Small intestine (tissue), 7 donors: Measurements from ENCODE around the gene TUBGCP6. TPM values are rescaled to one million over a fixed set of nuclear protein-coding genes. Genes with fewer than 3 reads are reported as not detected.

Source experiments
- DNase-seq, 2 donors: peaks; one replicate each; pipeline versions ENCODE4 v3.0.0 to v3.0.0-alpha.2; 2013
- FAIRE-seq: peaks from 2 replicates; lab custom pipeline; 2012; peaks lifted over from hg19 to GRCh38; lab: Jason Lieb, UNC
- H3K27ac ChIP-seq, 3 donors: one replicate each; pipeline ENCODE4 v1.5.1; 2013; ENCODE audit warnings: low read length in 2 of 3, mild to moderate bottlenecking in 2 of 3, control low read depth in 1 of 3, inconsistent platforms in 1 of 3, low read depth in 1 of 3, moderate library complexity in 1 of 3
- H3K27me3 ChIP-seq, 3 donors: one replicate each; pipeline ENCODE4 v1.6.1; 2013; ENCODE audit warnings: low read length in 3 of 3, inconsistent platforms in 1 of 3; ENCODE audit not compliant: control insufficient read depth in 3 of 3, insufficient read depth in 3 of 3
- H3K36me3 ChIP-seq, 3 donors: one replicate each; pipeline ENCODE4 v1.6.1; 2013; ENCODE audit warnings: low read length in 3 of 3, inconsistent platforms in 1 of 3, low read depth in 1 of 3, mild to moderate bottlenecking in 1 of 3, moderate library complexity in 1 of 3; ENCODE audit not compliant: control insufficient read depth in 3 of 3, insufficient read depth in 2 of 3
- H3K4me1 ChIP-seq, 3 donors: one replicate each; pipeline ENCODE4 v1.6.1; 2013; ENCODE audit warnings: low read length in 2 of 3, inconsistent platforms in 1 of 3, low read depth in 1 of 3, mild to moderate bottlenecking in 1 of 3, moderate library complexity in 1 of 3; ENCODE audit not compliant: control insufficient read depth in 3 of 3, insufficient read depth in 2 of 3
- H3K4me3 ChIP-seq, 3 donors: one replicate each; pipeline ENCODE4 v1.5.1; 2013; ENCODE audit warnings: low read length in 3 of 3, control low read depth in 1 of 3, inconsistent platforms in 1 of 3, low read depth in 1 of 3, mild to moderate bottlenecking in 1 of 3, moderate library complexity in 1 of 3
- H3K9me3 ChIP-seq, 2 donors: one replicate each; pipeline ENCODE4 v1.6.1; 2013; ENCODE audit warnings: low read depth in 1 of 2, low read length in 1 of 2; ENCODE audit not compliant: control insufficient read depth in 2 of 2, insufficient read depth in 1 of 2
- WGBS, 3 donors: extraction: QIAGEN DNeasy Blood & Tissue Kit; methylation state at CpG; one replicate each; pipeline ENCODE4 v1.1.7; 2013; 5-methylcytosine and 5-hydroxymethylcytosine counted together
- polyA plus RNA-seq, 4 donors: library from polyadenylated mRNA; stranded (reverse) in 3 of 4; unstranded in 1 of 4; fragments of 200-250 nt in 3 of 4; fragments of 120-200 nt in 1 of 4; gene quantifications; one replicate each; pipeline versions ENCODE4 v1.2.1 to v1.2.3, GENCODE V29; 2013
- donor health status: healthy with polysubstance abuse.
- donor health status: control.
- donor health status: control.
- donor health status: Bipolar disorder and iron deficiency.
- donor health status: healthy.

TUBGCP6 gene
- polyA plus RNA-seq, 4 donors, result 23.0 to 55.5 (median 39.7) TPM

DNA sequence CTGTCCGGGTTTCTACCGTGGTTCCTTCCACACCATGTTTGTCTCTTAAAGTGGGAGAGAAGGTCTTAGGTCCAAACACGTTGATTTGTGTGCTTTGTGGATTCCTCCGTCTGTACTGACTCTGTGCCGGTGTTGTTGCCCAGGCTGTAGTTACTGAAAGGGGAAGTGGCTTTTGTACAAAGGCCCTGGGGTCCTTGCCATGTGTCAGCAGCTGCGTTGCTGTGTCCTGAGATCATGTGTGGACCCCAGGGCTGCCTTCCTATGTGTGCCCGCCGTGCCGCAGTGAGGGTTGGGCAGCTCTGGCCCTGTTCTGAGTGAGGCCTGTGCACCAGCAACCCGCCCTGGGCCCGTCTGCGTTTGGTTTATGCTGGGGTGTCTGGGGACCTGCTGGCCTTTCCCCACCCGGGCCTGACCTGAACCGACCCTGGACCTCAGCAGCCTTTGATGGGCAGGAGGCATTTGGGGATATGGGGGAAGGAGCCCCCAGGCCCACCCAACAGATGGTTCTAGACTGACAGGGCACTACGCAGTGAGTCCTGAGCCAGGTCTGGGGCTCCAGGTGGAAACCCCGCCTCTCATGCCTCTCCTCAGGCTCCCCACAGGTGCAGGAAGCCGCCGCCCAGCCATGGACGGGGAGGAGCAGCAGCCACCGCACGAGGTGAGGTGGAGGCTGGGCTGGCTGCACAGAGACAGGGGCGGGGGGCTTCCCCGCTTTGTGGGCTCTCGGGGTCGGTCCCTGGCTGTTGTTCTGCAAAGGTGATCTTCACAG, 52.2 kb downstream of the TUBGCP6 start:
- Histone ChIP-seq H3K4me1 (peaks cover 0 to 34% (median 0%) of the 10 kb centered on the region in 3 donors), H3K36me3 (peaks cover 9 to 74% (median 13%) of the 10 kb centered on the region in 3 donors), H3K4me3 (peak overlapping the region in 1 of 3 donors; percentile 4), H3K27ac (peak overlapping the region; percentile 28 to 96 (median 38)), H3K9me3 (no peaks in the 10 kb centered on the region), H3K27me3 (no peaks in the 10 kb centered on the region)
- 48 to 68% (median 66%) methylated on average over 21 to 25 of the region's 25 CpGs for WGBS, 3 donors
- DNase-seq (no peak), FAIRE-seq (no peak)

DNA sequence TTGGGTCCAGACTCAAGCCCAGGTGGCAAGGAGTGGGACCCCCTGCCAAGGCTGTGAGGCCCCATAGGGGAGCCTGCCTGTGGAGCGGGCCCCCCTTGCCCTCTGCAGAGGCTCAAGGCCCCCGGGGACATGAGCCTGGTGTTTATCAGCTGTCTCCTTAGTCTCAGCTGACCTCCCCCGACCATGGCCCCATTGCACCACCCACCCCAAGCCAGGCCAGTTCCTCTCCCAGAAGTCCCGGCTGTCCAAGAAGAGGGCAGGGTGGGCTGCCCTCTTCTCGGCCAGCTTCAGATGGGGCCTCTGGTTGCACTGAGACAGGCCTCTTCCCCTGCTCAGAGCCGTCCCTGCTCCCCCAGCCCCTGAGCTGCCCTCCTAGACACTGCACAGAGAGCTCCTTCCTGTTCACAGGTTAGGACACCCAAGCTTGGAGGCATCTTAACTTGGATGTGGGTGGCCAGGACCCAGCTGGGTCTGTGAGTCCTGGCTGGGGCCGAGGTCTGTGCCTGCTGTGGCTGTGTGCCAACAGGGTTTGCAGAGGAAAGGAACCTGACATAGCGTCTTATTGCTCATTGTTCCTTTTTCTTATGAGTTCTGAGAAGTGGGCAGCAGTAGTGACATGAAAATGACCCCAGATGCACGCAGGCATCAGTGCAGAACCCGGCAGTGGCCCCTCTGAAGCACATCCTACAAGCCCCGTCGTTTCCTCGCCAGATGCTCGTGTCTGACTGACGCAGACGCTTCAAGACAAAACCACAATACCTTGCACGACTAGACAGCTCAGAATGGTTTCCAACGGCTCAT, 53.7 kb downstream of the TUBGCP6 start:
- Histone ChIP-seq H3K4me3 (peak overlapping the region; percentile 27 to 73 (median 71)), H3K9me3 (no peaks in the 10 kb centered on the region), H3K36me3 (peaks cover 7 to 61% (median 11%) of the 10 kb centered on the region in 3 donors), H3K27me3 (no peaks in the 10 kb centered on the region), H3K4me1 (peaks cover 0 to 43% (median 0%) of the 10 kb centered on the region in 3 donors), H3K27ac (peak overlapping the region; percentile 84 to 96 (median 91))
- FAIRE-seq, result no peak
- whole genome bisulfite sequencing, 3 donors, result 49 to 62% (median 49%) methylated on average over 18 of the region's 18 CpGs
- peak; percentile 58 to 66 for DNase-seq

DNA sequence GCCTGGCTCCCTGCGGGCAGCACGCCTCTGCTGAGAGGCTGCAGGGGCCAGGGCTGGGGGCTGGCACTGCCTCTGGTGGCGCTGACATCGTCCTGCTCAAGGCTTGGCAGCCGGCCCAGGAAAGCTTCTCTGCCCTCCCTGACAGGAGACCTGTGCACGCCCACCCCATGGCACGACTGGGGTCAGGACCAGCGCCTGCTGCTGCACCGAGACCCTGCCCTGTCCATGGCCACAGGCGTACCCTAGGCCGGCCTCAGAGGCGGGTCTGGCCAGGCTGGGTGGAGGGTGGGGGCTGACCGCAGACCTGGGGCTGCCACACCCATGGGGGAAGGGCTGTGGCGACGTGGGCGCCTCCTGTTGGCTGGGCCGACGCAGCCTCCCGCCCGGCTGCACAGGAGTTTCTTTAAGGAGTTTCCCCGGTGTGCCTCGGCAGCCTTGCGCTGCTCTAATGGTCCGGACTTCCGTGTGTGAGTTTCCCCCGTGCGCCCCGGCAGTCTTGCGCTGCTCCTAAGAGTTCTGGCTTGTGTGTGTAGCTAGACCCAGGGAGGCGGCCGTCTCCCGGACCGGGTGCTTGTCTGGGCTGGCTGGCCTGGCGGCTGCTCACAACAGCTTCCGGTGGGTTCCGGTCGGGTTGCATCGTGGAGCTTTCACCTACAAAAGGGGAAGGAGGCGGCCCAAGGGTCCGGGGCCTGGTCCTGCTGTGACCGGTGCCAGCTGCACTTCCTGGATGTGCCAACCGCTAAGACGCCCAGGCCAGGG, 54.5 kb downstream of the TUBGCP6 start:
- Histone ChIP-seq H3K4me1 (peaks cover 0 to 44% (median 0%) of the 10 kb centered on the region in 3 donors), H3K27ac (peak overlapping the region; percentile 84 to 96 (median 91)), H3K36me3 (peaks cover 7 to 54% (median 11%) of the 10 kb centered on the region in 3 donors), H3K4me3 (peak overlapping the region; percentile 27 to 73 (median 71)), H3K9me3 (no peaks in the 10 kb centered on the region), H3K27me3 (no peaks in the 10 kb centered on the region)
- DNase-seq (peak; percentile 89 to 94), FAIRE-seq (no peak)
- 2 to 6% (median 3%) methylated on average over 39 to 43 of the region's 43 CpGs for WGBS, 3 donors

DNA sequence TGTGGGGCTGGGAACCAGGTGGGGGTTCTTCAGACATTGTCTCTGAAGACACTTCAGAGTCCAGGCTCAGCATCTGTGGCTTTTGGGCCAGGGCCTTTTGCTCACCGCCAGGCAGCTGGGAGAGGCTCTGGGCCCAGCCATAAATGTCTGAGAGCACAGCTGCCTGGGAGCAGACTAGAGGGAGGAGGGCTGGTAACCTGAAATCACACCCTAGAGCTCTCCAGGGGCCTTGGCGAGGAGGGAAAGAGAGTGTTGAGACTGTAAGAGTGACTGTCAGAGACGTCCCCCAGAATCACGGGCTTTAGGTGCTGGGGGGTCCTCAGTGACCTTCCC, 55.0 kb downstream of the TUBGCP6 start:
- FAIRE-seq (no peak), DNase-seq (no peak)
- peak overlapping the region in 2 of 3 donors; percentile 71 to 73 for H3K4me3 ChIP-seq
- peak overlapping the region; percentile 84 to 96 (median 91) for H3K27ac ChIP-seq
- no peaks in the 10 kb centered on the region for H3K27me3 ChIP-seq
- WGBS, 3 donors, result 7 to 13% (median 10%) methylated on average over 4 of the region's 4 CpGs
- peaks cover 5 to 49% (median 10%) of the 10 kb centered on the region in 3 donors for H3K36me3 ChIP-seq
- peaks cover 0 to 47% (median 0%) of the 10 kb centered on the region in 3 donors for H3K4me1 ChIP-seq
- H3K9me3 ChIP-seq, result no peaks in the 10 kb centered on the region

DNA sequence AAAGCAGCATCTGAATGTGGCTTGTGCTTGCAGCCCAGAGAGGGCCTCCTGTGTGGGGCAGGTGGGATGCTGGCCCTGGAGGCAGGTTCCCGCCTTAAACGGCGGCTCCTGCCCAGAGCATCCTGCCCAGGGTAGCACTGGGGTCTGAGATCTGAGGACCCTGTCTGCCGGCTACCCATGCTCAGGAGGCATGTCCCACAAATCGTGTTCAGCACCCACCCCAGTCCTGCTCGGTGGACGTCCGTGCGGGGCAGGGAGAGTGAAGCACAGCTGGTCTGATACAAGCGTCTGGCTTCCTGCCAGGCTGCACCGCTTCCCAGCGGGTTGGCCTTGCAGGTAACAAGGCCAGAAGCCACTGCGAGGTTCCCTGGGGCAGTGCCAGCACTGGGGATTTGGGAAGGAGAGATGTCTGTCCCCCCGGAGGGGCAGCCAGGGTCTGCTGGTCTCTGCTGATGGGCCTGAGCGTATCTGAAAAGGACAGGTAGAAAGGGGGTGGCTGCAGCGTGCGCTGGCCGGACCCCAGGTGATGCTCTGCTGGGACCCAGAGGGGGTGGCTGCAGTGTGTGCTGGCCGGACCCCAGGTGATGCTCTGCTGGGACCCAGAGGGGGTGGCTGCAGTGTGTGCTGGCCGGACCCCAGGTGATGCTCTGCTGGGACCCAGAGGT, 55.5 kb downstream of the TUBGCP6 start:
- WGBS, 3 donors, result 50 to 65% (median 63%) methylated on average over 19 to 20 of the region's 20 CpGs
- Histone ChIP-seq H3K36me3 (peaks cover under 1 to 44% (median 9%) of the 10 kb centered on the region in 3 donors), H3K27ac (peak overlapping the region; percentile 84 to 96 (median 91)), H3K9me3 (no peaks in the 10 kb centered on the region), H3K4me1 (peaks cover 0 to 52% (median 0%) of the 10 kb centered on the region in 3 donors), H3K27me3 (peaks cover 0 to 3% (median 0%) of the 10 kb centered on the region in 3 donors), H3K4me3 (no peak overlapping the region)
- DNase-seq (no peak), FAIRE-seq (no peak)

DNA sequence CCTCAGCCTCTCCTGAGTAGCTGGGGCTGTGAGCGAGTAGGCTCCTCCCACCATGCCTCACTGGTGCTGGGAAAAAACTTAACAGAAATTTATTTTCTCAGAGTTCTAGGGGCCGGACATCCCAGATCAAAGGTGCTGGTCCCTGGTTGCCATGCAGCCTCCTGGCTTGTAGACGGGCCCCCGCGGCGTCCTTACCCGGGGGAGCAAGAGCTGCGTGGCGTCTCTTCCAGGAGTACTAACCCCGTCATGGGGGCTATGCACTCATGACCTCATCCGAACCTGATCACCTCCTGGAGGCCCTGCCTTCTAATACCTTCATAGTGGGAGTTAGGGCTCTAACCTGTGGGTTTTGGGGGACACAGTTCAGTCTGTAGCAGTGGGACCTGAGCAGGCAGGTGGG, 56.5 kb downstream of the TUBGCP6 start:
- H3K4me3 ChIP-seq, result no peak overlapping the region
- no peak for FAIRE-seq
- H3K4me1 ChIP-seq, result peaks cover 0 to 56% (median 0%) of the 10 kb centered on the region in 3 donors
- no peak for DNase-seq
- peaks cover 0 to 34% (median 0%) of the 10 kb centered on the region in 3 donors for H3K36me3 ChIP-seq
- peaks cover 0 to 3% (median 0%) of the 10 kb centered on the region in 3 donors for H3K27me3 ChIP-seq
- WGBS, 3 donors, result 93 to 95% (median 94%) methylated on average over 11 of the region's 11 CpGs
- H3K9me3 ChIP-seq, result no peaks in the 10 kb centered on the region
- H3K27ac ChIP-seq, result no peak overlapping the region

DNA sequence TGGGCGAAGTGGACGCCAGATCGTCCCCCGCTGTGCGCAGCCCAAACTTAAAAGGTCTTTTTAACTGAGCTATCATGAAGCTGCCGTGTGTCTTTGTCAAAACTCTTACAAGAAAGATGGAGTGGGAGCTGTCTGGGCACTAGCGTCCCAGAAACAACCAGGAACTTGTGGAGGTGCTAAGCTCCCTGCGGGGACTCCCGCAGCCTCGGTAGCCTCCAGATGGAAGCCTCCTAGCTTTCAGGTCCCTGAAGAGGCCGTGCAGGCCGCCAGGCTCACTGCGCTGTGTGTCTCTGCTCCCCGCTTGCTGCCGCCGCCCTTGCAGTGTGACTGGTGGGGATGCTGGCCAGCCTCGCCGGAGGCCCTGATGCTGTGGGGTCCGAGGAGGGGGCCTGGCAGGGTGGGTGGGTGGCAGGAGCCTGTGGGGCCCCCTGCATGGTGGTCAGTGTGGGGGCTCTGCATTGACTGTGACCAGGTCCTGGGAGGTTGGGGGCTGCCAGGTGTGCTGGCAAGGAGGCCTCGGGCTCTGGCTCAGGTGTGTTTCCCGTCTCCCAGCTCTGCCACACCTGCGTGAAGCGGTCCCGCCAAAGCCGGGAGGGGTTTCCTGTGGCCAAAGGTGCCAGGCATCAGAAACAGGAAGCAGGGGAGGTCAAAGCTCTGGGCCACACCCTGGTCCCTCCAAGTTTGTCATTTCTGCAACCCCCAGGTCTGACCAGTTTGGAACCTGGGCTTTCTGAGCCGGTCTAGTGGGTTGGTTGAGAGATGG, 57.9 kb downstream of the TUBGCP6 start:
- peaks cover 0 to 20% (median 0%) of the 10 kb centered on the region in 3 donors for H3K36me3 ChIP-seq
- peak overlapping the region in 2 of 3 donors; percentile 75 to 84 for H3K27ac ChIP-seq
- peaks cover 0 to 53% (median 0%) of the 10 kb centered on the region in 3 donors for H3K4me1 ChIP-seq

More for the DNA sequence above, 57.9 kb downstream of the TUBGCP6 start:
- FAIRE-seq (no peak), DNase-seq (peak; percentile 35 to 81)
- Histone ChIP-seq H3K9me3 (no peaks in the 10 kb centered on the region), H3K4me3 (peak overlapping the region; percentile 54 to 82 (median 61)), H3K27me3 (peaks cover 0 to 3% (median 0%) of the 10 kb centered on the region in 3 donors)
- WGBS, 3 donors, result 8 to 32% (median 12%) methylated on average over 24 to 26 of the region's 26 CpGs
